OCI-LY3 (cell line): ENCODE data around the gene BABAM2.

Experiments
- CTCF ChIP-seq: fragments of 200-600, 300-600 bp; sonication (generic); IDR thresholded peaks from 2 replicates; pipeline ENCODE4 v1.5.1; 2014; ENCODE audit warnings: antibody characterized with exemption, low read length, low read depth
- EZH2phosphoT487 ChIP-seq: fragments of 200-600 bp; shearing (Covaris generic); IDR thresholded peaks from 2 replicates; pipeline ENCODE4 v1.6.1; 2018; ENCODE audit warnings: antibody characterized with exemption, mixed run types, low read depth

DNA sequence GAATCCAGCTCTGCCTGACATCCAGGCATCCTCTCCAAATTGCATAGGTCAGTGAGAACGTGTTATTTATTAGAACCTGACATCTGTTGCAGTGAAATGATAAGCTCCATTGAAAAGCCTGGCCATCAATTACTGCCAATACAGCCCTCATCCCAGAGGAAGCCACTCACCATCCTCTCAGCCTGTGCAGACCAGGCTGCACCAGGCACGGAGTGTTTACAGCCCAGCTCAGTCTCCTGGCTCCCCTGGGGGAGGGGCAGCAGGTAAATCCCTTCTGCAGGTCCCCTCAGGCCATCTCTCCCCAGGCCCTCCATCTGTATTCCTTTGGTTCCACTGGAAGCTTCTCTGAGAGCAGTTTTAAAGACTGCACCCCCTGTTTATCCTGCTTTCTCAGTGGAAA, 419.6 kb downstream of the BABAM2 start:
- no peak for TF ChIP-seq CTCF
- no peak for TF ChIP-seq EZH2phosphoT487
